Effector memory CD8-positive, alpha-beta T cell (primary cell): ENCODE results near the gene ARTN.

Experiments used
- ATAC-seq: fragments of 150-1000 bp; cut with Tn5 transposase; replicated peaks from 2 replicates; pipeline ENCODE4 v1.10.0; 2021; ENCODE audit warnings: mild to moderate bottlenecking, moderate library complexity
- DNase-seq, 3 experiments: peaks; one replicate each; pipeline ENCODE4 v3.0.0; 2021
- H3K27ac Mint-ChIP-seq, 2 donors: one replicate each; pipeline ENCODE4 v1.8.0; 2022; ENCODE audit warnings: mild to moderate bottlenecking in 2 of 2, mixed read lengths in 2 of 2, moderate library complexity in 2 of 2
- H3K27me3 Mint-ChIP-seq, 2 donors: one replicate each; pipeline ENCODE4 v1.8.0; 2022; ENCODE audit warnings: mixed read lengths in 2 of 2
- H3K36me3 Mint-ChIP-seq: one replicate; pipeline ENCODE4 v1.8.0; 2022; ENCODE audit warnings: mild to moderate bottlenecking, moderate library complexity, mixed read lengths; ENCODE audit not compliant: insufficient read depth
- H3K4me1 Mint-ChIP-seq, 2 donors: one replicate each; pipeline ENCODE4 v1.8.0; 2022; ENCODE audit warnings: low read depth in 2 of 2, mixed read lengths in 2 of 2
- H3K4me3 Mint-ChIP-seq, 2 donors: one replicate each; pipeline ENCODE4 v1.8.0; 2022; ENCODE audit warnings: mild to moderate bottlenecking in 2 of 2, mixed read lengths in 2 of 2, moderate library complexity in 2 of 2
- H3K9me3 Mint-ChIP-seq, 2 donors: one replicate each; pipeline ENCODE4 v1.8.0; 2022; ENCODE audit warnings: mixed read lengths in 2 of 2
- total RNA-seq, 9 experiments: gene quantifications; one replicate each; lab custom pipeline; 2026; lab: John Stamatoyannopoulos, UW

Gene ARTN
- 0 to 0.32 (median 0.13) reads per million in 9 experiments for total RNA-seq

GRCh38 chr1:43933386-43934100 lies at the start of gene ARTN:
Gene ARTN (plus strand): TSS chr1:43933801. CDS start chr1:43935657, 1,856 bp downstream.
- H3K4me3 Mint-ChIP-seq = peak within 1 kb of the TSS in 1 of 2 donors; percentile 47
- peaks cover 0 to 10% of the 10 kb centered on the region in 2 donors for H3K4me1 Mint-ChIP-seq
- peak within 1 kb of the TSS in 1 of 2 donors; percentile 3 for H3K27ac Mint-ChIP-seq

GRCh38 chr1:43885279-43885801 lies 48.3 kb upstream of the ARTN start:
- H3K27ac Mint-ChIP-seq = peak overlapping the region in 1 of 2 donors; percentile 47

More at GRCh38 chr1:43933386-43934100, at the start of gene ARTN:
- peaks cover 6 to 42% of the 10 kb centered on the region in 2 donors for H3K27me3 Mint-ChIP-seq
- H3K9me3 Mint-ChIP-seq = no peaks in the 10 kb centered on the region
- ATAC-seq (no peak), DNase-seq (no peak)
- peaks cover 9% of the 10 kb centered on the region for H3K36me3 Mint-ChIP-seq

GRCh38 chr1:43887748-43888147 lies 45.9 kb upstream of the ARTN start:
- DNase-seq (no peak), ATAC-seq (no peak)
- Mint-ChIP-seq H3K36me3 (no peaks in the 10 kb centered on the region), H3K27ac (no peak overlapping the region), H3K27me3 (no peaks in the 10 kb centered on the region), H3K9me3 (no peaks in the 10 kb centered on the region), H3K4me1 (no peaks in the 10 kb centered on the region), H3K4me3 (no peak overlapping the region)

More at GRCh38 chr1:43885279-43885801, 48.3 kb upstream of the ARTN start:
- no peak for DNase-seq
- no peaks in the 10 kb centered on the region for H3K36me3 Mint-ChIP-seq
- H3K27me3 Mint-ChIP-seq = no peaks in the 10 kb centered on the region
- no peaks in the 10 kb centered on the region for H3K4me1 Mint-ChIP-seq
- no peak for ATAC-seq
- H3K4me3 Mint-ChIP-seq = no peak overlapping the region
- no peaks in the 10 kb centered on the region for H3K9me3 Mint-ChIP-seq

GRCh38 chr1:43890815-43891214 lies 42.8 kb upstream of the ARTN start:
- Mint-ChIP-seq H3K27ac (no peak overlapping the region), H3K4me1 (no peaks in the 10 kb centered on the region), H3K4me3 (no peak overlapping the region), H3K9me3 (no peaks in the 10 kb centered on the region), H3K36me3 (no peaks in the 10 kb centered on the region), H3K27me3 (no peaks in the 10 kb centered on the region)
- ATAC-seq (no peak), DNase-seq (no peak)

- Mint-ChIP-seq H3K4me1 (no peaks in the 10 kb centered on the region), H3K9me3 (no peaks in the 10 kb centered on the region), H3K27me3 (no peaks in the 10 kb centered on the region), H3K4me3 (no peak overlapping the region), H3K27ac (peak overlapping the region in 1 of 2 donors; percentile 8), H3K36me3 (no peaks in the 10 kb centered on the region)
- ATAC-seq (no peak), DNase-seq (no peak)
Measured at GRCh38 chr1:43893006-43893405, 40.6 kb upstream of the ARTN start.

GRCh38 chr1:43898981-43899380 lies 34.6 kb upstream of the ARTN start:
- Mint-ChIP-seq H3K4me1 (no peaks in the 10 kb centered on the region), H3K36me3 (no peaks in the 10 kb centered on the region), H3K27me3 (no peaks in the 10 kb centered on the region), H3K4me3 (no peak overlapping the region), H3K27ac (no peak overlapping the region), H3K9me3 (no peaks in the 10 kb centered on the region)
- DNase-seq = no peak
- ATAC-seq = no peak

GRCh38 chr1:43900386-43900785 lies 33.2 kb upstream of the ARTN start:
- H3K36me3 Mint-ChIP-seq = no peaks in the 10 kb centered on the region
- DNase-seq (no peak), ATAC-seq (no peak)
- H3K27me3 Mint-ChIP-seq = no peaks in the 10 kb centered on the region
- no peaks in the 10 kb centered on the region for H3K4me1 Mint-ChIP-seq
- no peaks in the 10 kb centered on the region for H3K9me3 Mint-ChIP-seq
- H3K27ac Mint-ChIP-seq = no peak overlapping the region
- H3K4me3 Mint-ChIP-seq = no peak overlapping the region

GRCh38 chr1:43901196-43901961 lies 32.2 kb upstream of the ARTN start:
- ATAC-seq = no peak
- no peak for DNase-seq
- Mint-ChIP-seq H3K36me3 (no peaks in the 10 kb centered on the region), H3K9me3 (no peaks in the 10 kb centered on the region), H3K27me3 (no peaks in the 10 kb centered on the region), H3K4me3 (no peak overlapping the region), H3K4me1 (no peaks in the 10 kb centered on the region), H3K27ac (peak overlapping the region in 1 of 2 donors; percentile 52)

GRCh38 chr1:43902058-43902831 lies 31.4 kb upstream of the ARTN start:
- Mint-ChIP-seq H3K27me3 (no peaks in the 10 kb centered on the region), H3K4me3 (peak overlapping the region in 1 of 2 donors; percentile 51), H3K36me3 (no peaks in the 10 kb centered on the region), H3K4me1 (no peaks in the 10 kb centered on the region), H3K9me3 (no peaks in the 10 kb centered on the region), H3K27ac (peak overlapping the region; percentile 12 to 52)
- no peak for ATAC-seq
- no peak for DNase-seq

- Mint-ChIP-seq H3K4me3 (no peak overlapping the region), H3K36me3 (no peaks in the 10 kb centered on the region), H3K27ac (no peak overlapping the region), H3K4me1 (no peaks in the 10 kb centered on the region), H3K27me3 (no peaks in the 10 kb centered on the region), H3K9me3 (no peaks in the 10 kb centered on the region)
- ATAC-seq = no peak
- DNase-seq = no peak
Measured at GRCh38 chr1:43904660-43905551, 28.7 kb upstream of the ARTN start.

GRCh38 chr1:43908226-43908625 lies 25.4 kb upstream of the ARTN start:
- Mint-ChIP-seq H3K4me1 (no peaks in the 10 kb centered on the region), H3K9me3 (no peaks in the 10 kb centered on the region), H3K36me3 (peaks cover 3% of the 10 kb centered on the region), H3K4me3 (no peak overlapping the region), H3K27ac (peak overlapping the region; percentile 3 to 61), H3K27me3 (no peaks in the 10 kb centered on the region)
- ATAC-seq (no peak), DNase-seq (no peak)

GRCh38 chr1:43908858-43909257 lies 24.7 kb upstream of the ARTN start:
- H3K4me1 Mint-ChIP-seq = no peaks in the 10 kb centered on the region
- H3K9me3 Mint-ChIP-seq = no peaks in the 10 kb centered on the region
- H3K27ac Mint-ChIP-seq = peak overlapping the region in 1 of 2 donors; percentile 61
- ATAC-seq (no peak), DNase-seq (no peak)
- H3K4me3 Mint-ChIP-seq = no peak overlapping the region
- H3K27me3 Mint-ChIP-seq = no peaks in the 10 kb centered on the region
- peaks cover 3% of the 10 kb centered on the region for H3K36me3 Mint-ChIP-seq
